GM18909 (cell line): ENCODE data around the gene ZNF726.
"Not testable (repeated sequence)": the region's sequence is repeated elsewhere in the genome, so short reads cannot be mapped to it uniquely, and the experiment has no call there.

Source experiments
- ATAC-seq: cut with Tn5 transposase; IDR thresholded peaks from one replicate; pipeline ENCODE4 v1.9.1; 2021; ENCODE audit warnings: mild to moderate bottlenecking; ENCODE audit not compliant: unreplicated experiment, poor library complexity

The ZNF726 gene

GRCh38 chr19:23914402-23915286 is at the start of gene ZNF726:
ZNF726 (plus strand) TSS chr19:23914886; CDS start chr19:23914995, 109 bp downstream.
- ATAC-seq = peak; percentile 98

- ATAC-seq = no peak
Measured at GRCh38 chr19:23867895-23868294, 46.8 kb upstream of the ZNF726 start.

GRCh38 chr19:23868630-23869029 is 46.1 kb upstream of the ZNF726 start:
- ATAC-seq = no peak

GRCh38 chr19:23872282-23872919 is 42.3 kb upstream of the ZNF726 start:
- ATAC-seq = no peak

- ATAC-seq = no peak
Measured at GRCh38 chr19:23876261-23876660, 38.4 kb upstream of the ZNF726 start.

- ATAC-seq = not testable (repeated sequence)
Measured at GRCh38 chr19:23876756-23877155, 37.9 kb upstream of the ZNF726 start.

GRCh38 chr19:23882493-23882892 is 32.2 kb upstream of the ZNF726 start:
- ATAC-seq = no peak

- no peak for ATAC-seq
Measured at GRCh38 chr19:23884363-23884762, 30.3 kb upstream of the ZNF726 start.

GRCh38 chr19:23887642-23888041 is 27.0 kb upstream of the ZNF726 start:
- ATAC-seq = no peak

- not testable (repeated sequence) for ATAC-seq
Measured at GRCh38 chr19:23896096-23896495, 18.6 kb upstream of the ZNF726 start.

GRCh38 chr19:23896912-23897311 is 17.8 kb upstream of the ZNF726 start:
- ATAC-seq = no peak

- no peak for ATAC-seq
Measured at GRCh38 chr19:23901360-23901759, 13.3 kb upstream of the ZNF726 start.

- no peak for ATAC-seq
Measured at GRCh38 chr19:23904406-23904805, 10.3 kb upstream of the ZNF726 start.

- ATAC-seq = no peak
Measured at GRCh38 chr19:23905771-23906170, 8.9 kb upstream of the ZNF726 start.

GRCh38 chr19:23906835-23907234 is 7.9 kb upstream of the ZNF726 start:
- no peak for ATAC-seq

GRCh38 chr19:23908165-23908564 is 6.5 kb upstream of the ZNF726 start:
- ATAC-seq = no peak

GRCh38 chr19:23909222-23909621 is 5.5 kb upstream of the ZNF726 start:
- no peak for ATAC-seq

GRCh38 chr19:23913931-23914330 is 755 bp upstream of the ZNF726 start:
- no peak for ATAC-seq

GRCh38 chr19:23916991-23917390 is 2.3 kb downstream of the ZNF726 start:
- no peak for ATAC-seq

- ATAC-seq = no peak
Measured at GRCh38 chr19:23917856-23918255, 3.2 kb downstream of the ZNF726 start.

GRCh38 chr19:23925285-23925684 is 10.6 kb downstream of the ZNF726 start:
- ATAC-seq = no peak

GRCh38 chr19:23932878-23933277 is 18.2 kb downstream of the ZNF726 start:
- no peak for ATAC-seq
